Stimulated activated CD8-positive, alpha-beta memory T cell treated with anti-CD3 and anti-CD28 coated beads, Interleukin-7, amount 100 ng/mL, for 24 hours (primary cell): ENCODE results near the gene IPP.
"Not testable (repeated sequence)": the region's sequence is repeated elsewhere in the genome, so short reads cannot be mapped to it uniquely, and the experiment has no call there.

Experiments used
- DNase-seq: peaks from one replicate; pipeline ENCODE4 v3.0.0-alpha.2; 2020; ENCODE audit warnings: low read depth

IPP gene

DNA sequence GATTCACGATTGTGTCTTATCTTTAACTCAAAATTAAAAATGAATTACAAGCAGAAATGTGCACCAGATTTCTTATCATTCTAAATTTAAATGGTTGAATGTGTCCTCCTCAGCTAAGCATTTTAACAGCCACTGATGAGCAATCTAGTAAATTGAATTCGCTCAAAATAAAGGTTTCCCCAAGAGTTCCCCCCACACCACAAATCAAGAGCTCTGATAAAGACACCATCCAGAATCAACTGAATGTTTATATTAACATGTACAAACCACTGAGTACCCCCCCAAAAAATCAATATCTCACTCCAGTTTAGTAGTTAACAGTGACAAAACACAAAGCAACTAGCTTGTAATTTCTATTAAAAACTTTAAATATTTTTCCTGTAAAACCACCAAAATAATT lies 66.1 kb downstream of the IPP start:
- no peak for DNase-seq

DNA sequence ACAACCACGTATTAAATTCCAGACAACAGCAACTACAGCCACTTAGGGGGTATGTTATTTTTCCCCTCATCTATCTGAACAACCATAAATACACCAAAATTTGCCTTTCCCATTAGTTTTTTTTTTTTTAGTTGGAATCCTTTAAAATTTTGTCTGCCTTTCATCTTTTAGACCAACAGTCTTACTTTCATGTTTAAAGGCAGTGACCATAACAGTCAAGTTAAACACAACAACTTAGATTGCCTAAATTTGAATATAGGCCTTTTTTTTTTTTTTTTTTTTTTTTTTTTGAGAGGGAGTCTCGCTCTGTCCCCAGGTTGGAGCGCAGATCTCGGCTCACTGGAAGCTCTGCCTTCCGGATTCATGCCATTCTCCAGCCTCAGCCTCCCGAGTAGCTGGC lies 67.5 kb downstream of the IPP start:
- DNase-seq: no peak

DNA sequence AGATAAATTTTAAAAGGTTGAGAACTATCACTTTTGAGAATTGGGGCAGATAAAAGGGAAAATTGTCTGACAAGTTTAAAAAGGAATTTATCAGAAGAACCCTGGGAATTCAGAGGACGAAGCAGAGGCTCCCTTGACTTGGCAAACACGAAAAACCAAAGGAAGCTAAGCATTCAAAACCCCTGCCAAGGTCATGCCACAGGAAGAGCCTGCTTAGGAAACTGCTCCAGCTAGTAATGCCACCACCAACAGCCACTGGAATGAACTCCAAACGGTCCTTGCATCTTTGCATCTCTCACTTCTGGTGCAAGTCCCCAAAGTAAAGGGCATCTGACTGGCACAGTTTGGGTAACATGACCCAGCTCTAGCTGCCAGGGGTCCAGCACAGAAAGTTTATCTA lies 71.3 kb downstream of the IPP start:
- no peak for DNase-seq

DNA sequence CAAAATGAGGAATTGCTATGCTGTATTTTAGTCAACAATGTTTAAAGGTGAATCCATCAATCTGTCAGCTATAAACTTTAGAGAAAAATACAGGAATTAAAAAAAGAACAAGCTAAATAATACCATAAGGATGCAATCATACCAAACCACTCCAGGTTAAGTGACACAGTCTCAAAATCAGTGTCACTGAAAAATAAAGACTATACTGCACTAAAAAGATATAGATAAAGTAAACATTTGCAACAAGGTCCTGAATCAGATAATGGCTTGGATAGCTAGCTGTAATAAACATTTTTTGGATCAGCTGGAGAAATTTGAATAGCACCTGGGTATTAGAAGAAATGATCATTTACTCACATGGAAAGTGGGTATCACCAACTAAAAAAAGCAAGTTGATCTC lies 72.0 kb downstream of the IPP start:
- DNase-seq: no peak

DNA sequence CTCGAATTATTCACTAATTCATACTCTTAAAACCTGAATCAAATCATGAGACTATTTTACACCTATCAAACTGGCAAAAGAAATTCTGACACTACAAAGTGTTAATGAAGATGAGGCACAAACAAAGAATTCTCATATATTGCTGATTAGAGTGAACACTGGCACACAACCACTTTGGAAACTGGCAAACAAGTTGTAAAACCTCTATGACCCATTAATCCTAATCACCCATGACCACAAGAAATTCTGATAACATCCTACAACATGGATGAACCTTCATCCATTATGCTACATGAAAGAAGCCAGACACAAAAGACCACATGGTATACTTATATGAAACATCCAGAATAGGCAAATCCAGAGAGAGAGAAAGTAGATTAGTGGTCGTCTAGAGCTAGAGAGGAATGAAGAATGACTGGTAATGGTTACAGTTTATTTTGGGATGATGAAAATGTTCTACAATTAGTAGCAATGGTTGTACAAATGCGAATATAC lies 72.7 kb downstream of the IPP start:
- no peak for DNase-seq

DNA sequence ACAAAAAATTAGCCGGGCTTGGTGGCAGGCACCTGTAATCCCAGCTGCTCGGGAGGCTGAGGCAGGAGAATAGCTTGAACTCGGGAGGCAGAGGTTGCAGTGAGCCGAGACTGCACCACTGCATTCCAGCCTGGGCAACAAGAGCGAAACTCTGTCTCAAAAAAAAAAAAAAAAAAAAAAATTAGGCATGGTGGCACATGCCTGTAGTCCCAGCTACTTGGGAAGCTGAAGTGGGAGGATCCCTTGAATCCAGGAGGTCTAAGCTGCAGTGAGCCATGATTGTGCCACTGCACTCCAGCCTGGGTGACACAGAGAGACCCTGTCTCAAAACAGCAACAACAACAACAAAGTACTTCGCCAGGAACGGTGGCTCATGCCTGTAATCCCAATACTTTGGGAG lies 73.9 kb downstream of the IPP start:
- not testable (repeated sequence) for DNase-seq

DNA sequence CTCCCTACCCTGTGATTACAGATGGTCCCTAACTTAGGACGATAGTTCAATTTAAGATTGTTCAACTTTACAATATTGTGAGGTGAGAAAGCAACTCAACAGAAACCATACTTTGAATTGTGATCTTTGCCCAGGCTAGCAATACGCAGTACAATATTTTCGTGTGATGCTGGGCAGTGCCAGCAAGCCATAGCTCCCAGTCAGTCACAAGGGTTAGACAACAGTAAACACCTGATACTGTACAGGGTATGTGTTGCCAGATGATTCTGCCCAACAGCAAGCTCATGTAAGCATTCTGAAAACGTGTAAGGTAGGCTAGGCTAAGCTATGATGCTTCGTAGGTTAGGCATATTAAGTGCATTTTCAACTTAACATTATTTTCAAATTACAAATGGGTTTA lies 76.0 kb downstream of the IPP start:
- no peak for DNase-seq

DNA sequence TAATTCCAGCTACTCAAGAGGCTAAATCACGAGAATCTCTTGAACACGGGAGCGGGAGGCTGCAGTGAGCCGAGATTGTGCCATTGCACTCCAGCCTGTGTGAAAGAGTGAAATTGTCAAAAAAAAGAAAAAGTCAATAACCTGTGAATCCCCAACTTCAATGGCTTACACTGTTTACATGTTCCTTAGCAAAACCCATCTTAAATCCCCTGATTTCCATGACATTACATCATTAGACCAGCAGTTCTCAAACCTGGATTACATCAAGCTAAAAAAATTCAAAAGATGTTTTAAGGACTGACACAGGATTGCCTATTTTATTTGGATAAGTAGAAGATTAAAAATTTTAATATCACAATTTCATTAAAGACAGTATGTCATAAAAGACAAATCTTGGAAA lies 76.5 kb downstream of the IPP start:
- no peak for DNase-seq

DNA sequence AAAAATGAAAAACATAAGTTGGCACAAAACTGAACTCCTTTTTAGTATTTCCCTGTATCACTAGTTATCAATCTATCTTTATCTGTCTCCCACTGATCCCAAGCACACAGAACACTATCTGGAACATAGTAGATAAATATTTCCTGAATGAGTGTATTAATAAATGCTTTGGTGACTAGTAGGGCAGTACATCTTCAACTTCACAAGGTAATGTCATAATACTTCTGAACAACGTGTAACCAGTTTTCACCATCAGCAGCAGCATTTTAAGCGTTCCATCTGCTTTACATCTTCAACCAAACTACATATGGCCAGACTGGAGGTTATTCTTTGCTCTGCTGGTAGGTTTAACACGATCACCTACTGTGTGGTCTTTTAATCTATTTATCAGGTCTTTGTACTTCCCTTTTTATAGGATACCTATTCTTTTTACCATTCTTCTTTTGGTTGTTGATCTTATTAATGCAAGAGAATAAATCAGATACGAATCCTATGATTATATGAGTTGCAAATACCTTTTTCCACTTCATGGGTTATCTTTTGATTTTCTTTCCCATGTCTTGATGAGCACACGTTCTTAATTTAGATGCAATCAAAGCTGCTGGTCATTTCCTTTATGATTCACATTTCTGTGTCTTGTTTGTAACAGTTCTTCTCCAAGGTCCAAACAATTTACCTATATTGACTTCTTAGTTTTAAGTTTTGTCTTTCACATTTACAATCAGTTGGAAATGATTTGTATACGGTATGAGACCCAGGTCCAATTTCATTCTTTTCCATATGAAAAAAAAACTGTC lies 80.4 kb downstream of the IPP start:
- no peak for DNase-seq

DNA sequence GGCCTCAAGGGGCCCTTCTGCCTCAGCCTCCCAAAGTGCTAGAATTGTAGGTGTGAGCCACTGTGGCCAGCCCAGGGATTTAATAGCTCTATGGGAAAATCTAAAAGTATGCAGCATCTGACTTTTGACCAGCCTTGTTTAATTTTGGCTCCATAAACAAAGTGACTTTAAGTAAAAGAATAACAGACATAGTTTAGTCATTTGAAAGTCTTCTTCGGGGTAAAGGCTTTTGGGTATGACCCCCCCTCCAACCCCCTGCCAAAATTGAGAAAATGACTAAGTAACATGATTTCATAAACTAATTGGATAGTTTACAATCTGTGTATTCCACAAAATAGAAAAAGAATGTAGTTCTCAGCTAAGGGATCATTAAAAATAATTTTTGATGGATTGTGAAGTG lies 81.1 kb downstream of the IPP start:
- DNase-seq: no peak

DNA sequence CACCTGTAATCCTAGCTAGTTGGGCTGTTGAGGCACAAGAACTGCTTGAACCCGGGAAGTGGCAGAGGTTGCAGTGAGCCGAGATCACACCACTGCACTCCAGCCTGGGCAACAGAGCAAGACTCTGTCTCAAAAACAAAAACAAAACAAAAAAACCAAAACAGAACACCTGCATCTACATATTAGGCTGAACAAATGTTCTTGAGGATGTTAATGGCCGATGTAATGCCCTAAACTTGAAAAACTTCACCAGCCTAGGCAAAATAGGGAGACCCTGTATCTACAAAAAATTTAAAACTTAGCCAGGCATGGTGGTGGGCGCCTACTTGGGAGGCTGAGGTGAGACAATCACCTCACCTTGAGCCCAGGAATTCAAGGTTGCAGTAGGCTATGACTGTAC lies 81.9 kb downstream of the IPP start:
- DNase-seq: no peak

DNA sequence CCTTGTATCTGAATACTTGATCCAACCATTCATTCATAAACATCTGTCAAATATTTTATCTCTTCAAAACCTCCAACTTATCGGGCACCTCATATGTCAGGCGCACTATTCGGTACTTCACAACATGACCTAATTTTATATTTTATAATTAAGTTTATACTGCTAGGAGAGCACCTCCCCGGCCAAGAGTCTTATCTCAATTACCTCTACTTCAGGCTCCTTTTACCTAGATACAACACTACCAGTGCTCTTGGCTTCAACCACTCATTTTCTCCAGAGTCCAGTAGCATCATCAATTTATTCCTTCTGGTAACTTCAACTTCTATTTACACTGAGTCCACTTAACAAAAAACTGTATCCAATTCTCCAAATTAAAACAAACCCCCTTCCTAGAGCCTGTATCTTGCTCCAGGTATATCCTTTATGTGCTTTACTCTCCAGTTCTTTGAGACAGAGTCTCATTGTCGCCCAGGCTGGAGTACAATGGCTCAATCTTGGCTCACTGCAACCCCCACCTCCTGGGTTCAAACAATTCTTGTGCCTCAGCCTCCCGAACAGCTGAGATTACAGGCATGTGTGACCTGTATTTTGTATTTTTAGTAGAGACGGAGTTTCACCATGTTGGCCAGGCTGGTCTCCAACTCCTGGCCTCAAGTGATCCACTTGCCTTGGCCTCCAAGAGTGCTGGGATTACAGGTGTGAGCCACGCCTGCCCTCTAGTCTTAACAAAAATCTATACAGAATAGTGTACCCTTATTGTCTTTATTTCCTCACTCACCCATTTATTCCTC lies 82.9 kb downstream of the IPP start:
- DNase-seq: no peak

DNA sequence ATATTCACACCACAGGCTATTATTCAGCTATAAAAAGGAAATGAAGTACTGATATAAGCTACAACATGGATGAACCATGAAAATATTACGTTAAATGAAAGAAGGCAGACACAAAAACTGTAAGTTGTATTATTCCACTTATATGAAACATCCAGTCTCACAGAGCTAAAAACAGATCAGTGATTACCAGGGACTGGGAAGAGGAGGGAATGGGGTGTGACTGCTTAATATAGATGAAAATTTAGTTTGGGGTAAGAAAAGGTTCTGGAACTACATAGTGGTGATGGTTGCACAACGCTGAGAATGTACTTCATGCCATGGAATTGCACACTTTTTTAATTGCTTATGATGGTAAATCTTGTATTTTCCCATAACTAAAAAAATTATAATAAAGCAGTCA lies 83.6 kb downstream of the IPP start:
- DNase-seq: no peak

DNA sequence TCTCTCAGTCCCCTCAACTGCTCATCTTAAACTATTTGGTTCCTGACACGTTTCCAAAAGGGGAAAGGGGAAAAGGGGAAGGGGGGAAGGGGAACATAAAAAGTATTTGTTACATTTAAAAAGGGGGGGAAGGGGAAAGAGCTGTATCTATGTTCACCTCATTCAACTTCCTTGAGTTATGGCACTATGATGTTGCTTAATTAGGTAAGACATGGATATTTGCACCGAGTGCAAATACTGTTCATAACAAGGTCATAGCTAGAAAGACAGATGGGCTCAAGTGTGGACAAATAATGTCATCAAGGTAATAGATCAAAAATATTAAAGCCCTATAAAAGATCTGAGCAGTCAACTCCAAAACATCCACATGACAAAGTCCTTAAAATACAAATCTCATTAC lies 90.1 kb downstream of the IPP start:
- DNase-seq: no peak

DNA sequence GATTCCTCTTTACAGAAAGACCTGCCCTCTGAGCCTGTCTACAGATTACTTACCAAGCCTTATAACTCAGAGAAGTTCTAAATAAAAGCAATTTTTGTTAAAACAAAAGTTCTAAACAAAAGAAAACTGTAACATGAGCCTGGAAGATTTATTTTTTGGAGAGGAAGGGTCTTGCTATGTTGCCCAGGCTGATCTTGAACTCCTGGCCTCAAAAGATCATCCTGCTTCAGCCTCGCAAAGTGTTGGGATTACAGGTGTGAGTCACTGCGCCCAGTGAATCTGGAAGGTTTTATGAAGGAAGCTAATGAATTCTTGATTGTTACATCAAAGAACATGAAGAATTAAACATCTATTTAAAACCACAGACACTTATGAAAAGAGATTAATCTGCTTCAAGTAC lies 91.2 kb downstream of the IPP start:
- no peak for DNase-seq

DNA sequence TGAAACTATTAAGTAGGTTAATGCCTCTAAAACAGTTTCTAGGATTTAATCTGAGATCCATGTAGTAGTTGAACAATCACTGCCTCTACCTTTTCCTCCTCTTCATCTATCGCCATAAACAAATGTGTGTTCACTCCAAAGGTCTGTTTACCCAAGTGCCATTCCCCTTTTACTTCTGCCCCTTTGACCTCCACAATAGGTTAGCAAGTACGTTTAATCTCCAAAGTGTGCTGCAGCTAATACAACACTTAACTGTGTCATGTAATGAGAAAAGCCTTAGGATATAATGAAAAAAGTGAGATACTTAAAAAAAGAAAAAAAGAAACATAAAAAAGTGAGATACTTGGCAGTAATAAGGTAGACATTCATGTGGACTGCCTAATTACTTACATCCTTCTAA lies 92.3 kb downstream of the IPP start:
- no peak for DNase-seq

DNA sequence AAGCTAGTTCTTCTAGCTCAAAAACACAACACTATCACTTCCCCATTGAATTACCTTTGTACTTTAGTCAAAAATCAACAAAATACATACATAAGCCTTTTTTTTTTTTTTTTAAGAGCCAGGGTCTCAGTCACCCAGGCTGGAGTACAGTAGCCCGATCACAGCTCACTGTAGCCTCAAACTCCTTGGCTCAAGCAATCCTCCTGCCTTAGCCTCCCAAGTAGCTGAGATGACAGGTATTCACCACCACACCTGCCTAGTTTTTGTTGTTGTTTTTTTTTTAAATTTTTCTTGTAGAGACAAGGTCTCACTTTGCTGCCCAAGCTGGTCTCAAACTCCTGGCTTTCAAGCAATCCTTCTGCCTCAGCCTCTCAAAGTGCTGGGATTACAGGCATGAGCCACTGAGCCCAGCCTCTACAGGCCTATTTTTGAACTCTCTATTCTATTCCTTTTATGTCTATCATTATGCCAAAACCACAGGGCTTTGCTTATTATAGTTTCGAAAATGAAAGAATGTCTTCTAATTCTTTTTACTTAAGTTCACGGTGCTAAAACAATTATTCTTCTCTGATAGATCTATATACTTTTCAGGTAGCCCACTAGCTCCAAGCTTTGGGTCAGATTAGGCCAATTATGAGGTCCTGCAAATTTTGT lies 93.8 kb downstream of the IPP start:
- DNase-seq: no peak

DNA sequence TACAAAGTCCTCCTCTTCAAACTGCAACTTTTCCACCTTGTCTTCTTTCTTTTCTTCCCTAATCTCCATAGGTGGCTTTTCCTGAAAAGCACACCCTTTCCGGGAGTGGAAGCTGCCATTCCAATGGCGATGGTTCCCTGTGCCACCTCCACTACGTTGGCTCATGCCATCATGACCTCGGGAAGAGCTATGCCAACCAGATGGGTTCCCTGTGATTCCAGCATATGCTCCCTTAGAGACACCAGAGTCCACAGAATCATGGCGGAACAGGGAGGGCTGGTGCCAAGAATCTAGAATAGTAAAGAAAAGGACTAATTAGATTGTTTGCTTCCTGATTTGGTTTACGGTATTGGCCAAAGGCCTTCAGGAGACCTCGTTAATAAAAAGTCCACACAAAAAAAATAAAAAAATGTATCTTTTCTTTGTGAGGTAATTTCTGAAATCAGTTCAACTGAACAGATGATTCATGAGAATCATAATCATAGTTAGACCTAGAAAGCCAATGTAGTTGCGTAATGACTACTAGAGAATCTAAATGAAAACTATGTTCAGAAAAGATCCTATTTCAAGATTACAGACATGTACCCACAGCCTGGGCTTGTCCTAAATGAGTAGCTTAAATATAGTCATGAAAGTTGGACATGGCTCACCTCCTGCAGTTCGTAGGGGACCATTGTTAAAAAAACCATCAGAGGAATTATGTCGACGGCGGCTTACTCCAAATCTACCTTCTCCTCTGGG lies 95.7 kb downstream of the IPP start:
- no peak for DNase-seq
